HG03354 (cell line): ENCODE results near the gene NAALADL1.

Source experiments
- ATAC-seq: cut with Tn5 transposase; IDR thresholded peaks from one replicate; pipeline ENCODE4 v1.9.1; 2021; ENCODE audit warnings: mild to moderate bottlenecking; ENCODE audit not compliant: unreplicated experiment, poor library complexity, severe bottlenecking

Gene NAALADL1

GRCh38 chr11:65058419-65059054 is at the start of gene NAALADL1:
NAALADL1 (minus strand) TSS chr11:65058553; CDS start chr11:65058521, 32 bp downstream.
- ATAC-seq, result no peak

DNA sequence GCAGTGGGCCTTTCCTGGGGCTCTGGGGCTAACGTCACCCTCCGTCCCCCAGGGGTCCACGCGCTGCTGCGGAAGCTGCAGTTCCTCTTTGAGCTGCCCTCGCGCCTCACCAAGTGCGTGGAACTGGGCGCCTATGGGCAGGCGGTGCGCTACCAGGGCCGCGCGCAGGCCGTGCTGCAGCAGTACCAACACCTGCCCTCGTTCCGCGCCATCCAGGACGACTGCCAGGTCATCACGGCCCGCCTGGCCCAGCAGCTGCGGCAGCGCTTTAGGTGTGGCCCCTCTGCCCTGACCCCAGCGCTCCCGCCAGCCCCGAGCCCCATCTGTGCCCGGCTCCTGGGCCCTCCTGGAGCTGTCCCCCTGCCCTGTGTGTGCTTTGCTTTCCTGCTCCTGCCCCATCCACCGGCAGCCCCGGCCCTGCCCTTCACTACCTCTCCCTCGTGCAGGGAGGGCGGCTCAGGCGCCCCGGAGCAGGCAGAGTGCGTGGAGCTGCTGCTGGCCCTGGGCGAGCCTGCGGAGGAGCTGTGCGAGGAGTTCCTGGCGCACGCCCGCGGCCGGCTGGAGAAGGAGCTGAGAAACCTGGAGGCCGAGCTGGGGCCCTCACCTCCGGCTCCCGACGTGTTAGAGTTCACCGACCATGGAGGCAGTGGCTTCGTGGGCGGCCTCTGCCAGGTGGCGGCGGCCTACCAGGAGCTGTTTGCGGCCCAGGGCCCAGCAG is 49.6 kb upstream of the NAALADL1 start:
- ATAC-seq, result no peak

GRCh38 chr11:65107078-65107477 is 48.7 kb upstream of the NAALADL1 start:
- ATAC-seq, result no peak

- ATAC-seq, result no peak
Observed at GRCh38 chr11:65104628-65105027, 46.3 kb upstream of the NAALADL1 start.

- ATAC-seq, result no peak
Observed at GRCh38 chr11:65103476-65103875, 45.1 kb upstream of the NAALADL1 start.

DNA sequence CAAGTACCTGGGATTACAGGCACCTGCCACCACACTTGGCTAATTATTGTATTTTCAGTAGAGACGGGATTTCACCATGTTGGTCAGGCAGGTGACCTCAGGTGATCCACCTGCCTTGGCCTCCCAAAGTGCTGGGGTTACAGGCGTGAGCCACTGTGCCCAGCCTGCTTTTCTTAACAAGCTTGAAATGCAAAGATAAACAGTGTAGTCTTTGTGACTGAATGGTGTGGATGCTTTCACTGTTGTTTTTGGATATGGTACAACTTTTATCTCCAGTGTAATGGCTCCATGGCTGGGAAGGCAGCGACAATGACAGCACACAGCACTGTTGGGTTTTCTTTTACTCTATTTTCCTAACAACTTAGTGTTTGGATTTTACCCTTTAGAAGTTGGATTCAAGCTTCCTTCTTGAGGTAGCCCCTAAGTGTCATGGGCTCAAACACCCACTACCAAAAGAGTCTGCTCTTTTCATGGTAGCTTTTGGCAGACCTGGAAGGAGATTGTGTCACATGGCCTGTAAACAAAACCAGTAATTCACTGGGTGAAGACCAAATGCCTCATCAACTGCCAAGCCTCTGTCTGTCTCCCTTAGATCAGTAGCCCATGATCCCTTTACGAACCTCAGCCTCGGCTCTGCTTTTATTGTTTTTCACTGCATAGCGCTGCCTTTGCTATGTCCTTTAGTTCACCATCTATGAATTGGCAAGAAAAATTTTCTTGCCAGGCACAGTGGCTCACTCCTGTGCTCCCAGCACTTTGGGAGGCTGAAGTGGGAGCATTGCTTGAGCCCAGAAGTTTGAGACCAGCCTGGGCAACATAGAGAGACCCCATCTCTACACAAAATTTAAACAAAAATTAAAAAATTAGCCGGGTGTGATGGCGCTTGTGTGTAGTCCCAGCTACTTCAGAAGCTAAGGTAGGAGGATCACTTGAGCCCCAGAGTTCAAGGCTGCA is 44.1 kb upstream of the NAALADL1 start:
- no peak for ATAC-seq

DNA sequence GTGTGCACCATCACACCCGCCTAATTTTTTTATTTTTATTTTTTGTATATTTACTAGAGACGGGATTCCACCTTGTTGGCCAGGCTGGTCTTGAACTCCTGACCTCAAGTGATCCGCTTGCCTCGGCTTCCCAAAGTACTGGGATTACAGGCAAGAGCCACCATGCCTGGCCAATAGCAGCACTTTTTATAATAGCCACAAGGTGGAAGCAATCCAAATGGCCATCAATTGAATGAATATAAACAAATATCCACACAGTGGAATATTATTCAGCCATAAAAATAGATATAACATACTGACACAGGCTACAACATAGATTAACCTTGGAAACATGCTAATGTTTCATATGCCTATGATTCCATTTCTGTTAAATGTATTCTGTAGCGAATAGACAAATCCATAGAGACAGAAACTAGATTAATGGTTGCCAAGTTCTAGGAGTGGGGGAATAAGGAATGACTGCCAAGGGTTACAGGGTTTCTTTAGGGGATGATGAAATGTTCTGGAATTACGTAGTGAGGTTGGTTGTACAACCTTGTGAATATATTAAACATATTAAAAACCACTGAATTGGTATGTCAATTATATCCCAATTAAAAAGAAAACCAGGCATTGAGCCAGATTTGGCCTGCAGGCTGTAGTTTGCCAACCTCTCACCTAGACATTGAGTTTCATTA is 42.5 kb upstream of the NAALADL1 start:
- no peak for ATAC-seq

GRCh38 chr11:65096926-65097325 is 38.6 kb upstream of the NAALADL1 start:
- ATAC-seq, result no peak

- ATAC-seq, result peak; percentile 79
Observed at GRCh38 chr11:65095974-65096806, 37.8 kb upstream of the NAALADL1 start, which contains the start of gene VPS51. VPS51 (plus strand) TSS chr11:65096214; CDS start chr11:65096251, 37 bp downstream.

DNA sequence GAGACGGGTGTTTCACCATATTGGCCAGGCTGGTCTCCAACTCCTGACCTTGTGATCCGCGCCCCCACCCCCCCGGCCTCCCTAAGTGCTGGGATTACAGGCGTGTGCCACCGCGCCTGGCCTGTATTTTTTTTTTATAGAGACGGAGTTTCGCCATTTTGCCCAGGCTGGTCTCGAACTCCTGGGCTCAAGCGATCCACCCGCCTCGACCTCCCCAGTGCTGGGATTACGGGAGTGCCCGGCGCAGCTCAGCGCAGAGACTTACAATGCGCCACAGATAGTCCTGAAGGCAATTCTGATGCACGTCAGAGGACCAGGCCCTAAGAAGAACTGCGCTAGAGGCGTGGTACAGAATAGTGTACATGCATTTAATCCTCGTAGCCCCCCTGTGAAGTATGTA is 37.1 kb upstream of the NAALADL1 start:
- no peak for ATAC-seq

GRCh38 chr11:65090628-65091027 is 32.3 kb upstream of the NAALADL1 start:
- ATAC-seq, result no peak

DNA sequence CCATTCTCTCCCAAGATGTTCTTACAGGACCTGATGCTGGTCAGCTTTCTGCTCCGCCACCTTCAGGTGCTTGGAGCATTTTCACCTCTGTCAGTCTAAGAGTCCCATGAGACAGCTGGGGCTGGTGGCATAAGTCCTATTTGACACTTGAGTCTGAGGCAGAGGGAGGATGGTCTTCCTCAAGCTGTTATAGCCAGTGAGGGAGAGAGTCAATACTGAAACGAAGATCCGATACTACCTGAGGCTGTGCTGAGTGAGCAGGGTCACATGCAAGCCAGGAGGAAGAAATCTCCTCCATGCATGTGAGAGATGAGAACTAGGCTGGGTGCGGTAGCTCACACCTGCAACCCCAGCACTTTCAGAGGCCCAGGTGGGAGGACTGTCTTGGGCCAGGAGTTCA is 31.3 kb upstream of the NAALADL1 start:
- ATAC-seq, result no peak

GRCh38 chr11:65087827-65088226 is 29.5 kb upstream of the NAALADL1 start:
- no peak for ATAC-seq

- no peak for ATAC-seq
Observed at GRCh38 chr11:65087216-65087615, 28.9 kb upstream of the NAALADL1 start.

GRCh38 chr11:65086809-65087208 is 28.5 kb upstream of the NAALADL1 start:
- ATAC-seq, result no peak

- ATAC-seq, result no peak
Observed at GRCh38 chr11:65085446-65085845, 27.1 kb upstream of the NAALADL1 start.

GRCh38 chr11:65084598-65085375 is 26.4 kb upstream of the NAALADL1 start:
- ATAC-seq, result no peak
